T-cell (primary cell): ENCODE measurements around the gene HOXC9. TPM values are rescaled to one million over a fixed set of nuclear protein-coding genes. Genes with fewer than 3 reads are reported as not detected.

Experiments
- ATAC-seq, 4 experiments: fragments of 200-7000 bp in 3 of 4; fragments of 150-1000 bp in 1 of 4; cut with Tn5 transposase; replicated peaks in 1 of 4; 1 replicate in 3 of 4; 2 replicates in 1 of 4; pipeline ENCODE4 v1.10.0; 2021; ENCODE audit warnings: moderate library complexity in 3 of 4, mild to moderate bottlenecking in 2 of 4, moderate number of reproducible peaks in 1 of 4
- CTCF ChIA-PET, 2 donors: fragments of 300-600 bp; sonication (Branson Sonifier 250); formaldehyde crosslinking; loops; one replicate each; lab custom pipeline; 2022; ENCODE audit warnings: antibody characterized with exemption in 2 of 2; lab: Charles Lee
- POLR2A ChIA-PET, 2 donors: fragments of 300-600 bp; sonication (Branson Sonifier 250); formaldehyde crosslinking; loops; one replicate each; lab custom pipeline; 2022; ENCODE audit warnings: antibody characterized with exemption in 2 of 2; lab: Charles Lee
- DNase-seq, 35 experiments: peaks; one replicate each; pipeline versions ENCODE4 v3.0.0 to v3.0.0-alpha.2; 2013 to 2023
- H3K27ac ChIP-seq: one replicate; pipeline ENCODE4 v1.5.1; 2013; ENCODE audit warnings: low read length
- H3K27me3 ChIP-seq, 2 experiments: replicated peaks in 1 of 2; 1 replicate in 1 of 2; 2 replicates in 1 of 2; pipeline versions ENCODE4 v1.6.1 to v1.7.0; 2013; ENCODE audit warnings: low read length in 1 of 2, mixed read lengths in 1 of 2; ENCODE audit not compliant: control insufficient read depth in 2 of 2, insufficient read depth in 2 of 2; ENCODE audit errors: extremely low read depth in 1 of 2
- H3K36me3 ChIP-seq, 2 donors: 1 replicate in 1 of 2; 2 replicates in 1 of 2; pipeline versions ENCODE4 v1.6.1 to v1.7.0; 2013; ENCODE audit warnings: low read length in 1 of 2; ENCODE audit not compliant: control insufficient read depth in 2 of 2, insufficient read depth in 1 of 2; ENCODE audit errors: extremely low read depth in 1 of 2
- H3K4me1 ChIP-seq, 2 experiments: 1 replicate in 1 of 2; 2 replicates in 1 of 2; pipeline versions ENCODE4 v1.6.1 to v1.7.0; 2013; ENCODE audit warnings: low read length in 2 of 2, mixed read lengths in 1 of 2; ENCODE audit not compliant: insufficient read depth in 2 of 2, control insufficient read depth in 1 of 2; ENCODE audit errors: extremely low read depth in 1 of 2
- H3K4me3 ChIP-seq, 2 donors: 1 replicate in 1 of 2; 2 replicates in 1 of 2; pipeline versions ENCODE4 v1.5.1 to v1.7.0; 2013; ENCODE audit warnings: mild to moderate bottlenecking in 2 of 2, low read length in 1 of 2, moderate library complexity in 1 of 2; ENCODE audit not compliant: control insufficient read depth in 1 of 2; ENCODE audit errors: extremely low read depth in 1 of 2
- H3K9me3 ChIP-seq: 2 replicates; pipeline ENCODE4 v1.7.0; 2013
- H3K27ac Mint-ChIP-seq, 2 donors: one replicate each; pipeline ENCODE4 v1.8.0; 2020 to 2021; ENCODE audit warnings: mild to moderate bottlenecking in 2 of 2, mixed read lengths in 2 of 2
- H3K27me3 Mint-ChIP-seq, 2 donors: one replicate each; pipeline ENCODE4 v1.8.0; 2021 to 2022; ENCODE audit warnings: mixed read lengths in 2 of 2
- H3K36me3 Mint-ChIP-seq: one replicate; pipeline ENCODE4 v1.8.0; 2021; ENCODE audit warnings: mixed read lengths
- H3K4me1 Mint-ChIP-seq, 3 donors: one replicate each; pipeline ENCODE4 v1.8.0; 2020 to 2022; ENCODE audit warnings: mixed read lengths in 3 of 3, mild to moderate bottlenecking in 1 of 3
- H3K4me3 Mint-ChIP-seq, 3 donors: one replicate each; pipeline ENCODE4 v1.8.0; 2020 to 2022; ENCODE audit warnings: mild to moderate bottlenecking in 3 of 3, mixed read lengths in 3 of 3, moderate library complexity in 3 of 3
- H3K9me3 Mint-ChIP-seq, 3 donors: one replicate each; pipeline ENCODE4 v1.8.0; 2020 to 2022; ENCODE audit warnings: mixed read lengths in 3 of 3
- WGBS: methylation state at CpG from one replicate; pipeline ENCODE4 v1.1.5; 2013; ENCODE audit warnings: missing lambda C conversion rate; ENCODE audit not compliant: insufficient coverage; 5-methylcytosine and 5-hydroxymethylcytosine counted together
- total RNA-seq, 35 experiments: library from RNA in 6 of 35; stranded (reverse) in 6 of 35; fragments of 120-200 nt in 1 of 35; gene quantifications; one replicate each; pipeline versions ENCODE4 v1.2.1 to v1.2.4 and lab custom pipeline; 2013 to 2026

The HOXC9 gene
- total RNA-seq, 5 donors from 2014 or later (not counting 1 experiment from before 2014, with no cell fraction given), result not detected

GRCh38 chr12:53994264-53995001 is 5.5 kb upstream of the HOXC9 start:
- no peaks in the 10 kb centered on the region for H3K36me3 Mint-ChIP-seq
- POLR2A ChIA-PET, result no interaction called here
- Histone ChIP-seq H3K36me3 (no peaks in the 10 kb centered on the region), H3K27me3 (peaks cover 26 to 97% of the 10 kb centered on the region in 2 experiments), H3K4me3 (peak overlapping the region in 1 of 2 donors; percentile 63), H3K27ac (no peak overlapping the region), H3K9me3 (no peaks in the 10 kb centered on the region), H3K4me1 (peaks cover 7 to 54% of the 10 kb centered on the region in 2 experiments)
- ATAC-seq (peak in 2 of 4 experiments; percentile 9 to 13), DNase-seq (no peak)
- peak overlapping the region; percentile 61 to 88 (median 76) for H3K4me3 Mint-ChIP-seq
- H3K9me3 Mint-ChIP-seq, result no peaks in the 10 kb centered on the region
- WGBS, result 9% methylated on average over 40 of the region's 60 CpGs
- peak overlapping the region in 1 of 2 donors; percentile 84 for H3K27ac Mint-ChIP-seq
- H3K27me3 Mint-ChIP-seq, result peaks cover 87 to 91% of the 10 kb centered on the region in 2 donors
- peaks cover 39 to 51% (median 50%) of the 10 kb centered on the region in 3 donors for H3K4me1 Mint-ChIP-seq
- CTCF ChIA-PET, result interaction anchor here in 1 of 2 donors (0.7 kb wide), 1 partner anchor 219 kb away, joined by 3 read pairs; no protein-coding TSS in a partner anchor

- CTCF ChIA-PET, result no interaction called here
- peaks cover 7 to 55% of the 10 kb centered on the region in 2 experiments for H3K4me1 ChIP-seq
- peak; percentile 31 to 43 (median 36) for ATAC-seq
- Mint-ChIP-seq H3K9me3 (no peaks in the 10 kb centered on the region), H3K4me1 (peaks cover 36 to 49% (median 45%) of the 10 kb centered on the region in 3 donors), H3K4me3 (peak overlapping the region; percentile 61 to 88 (median 76)), H3K27me3 (peaks cover 83 to 91% of the 10 kb centered on the region in 2 donors), H3K27ac (peak overlapping the region in 1 of 2 donors; percentile 4), H3K36me3 (no peaks in the 10 kb centered on the region)
- 6% methylated on average over 17 of the region's 17 CpGs for WGBS
- H3K4me3 ChIP-seq, result peak overlapping the region; percentile 54 to 63
- H3K9me3 ChIP-seq, result no peaks in the 10 kb centered on the region
- POLR2A ChIA-PET, result no interaction called here
- H3K27ac ChIP-seq, result no peak overlapping the region
- no peaks in the 10 kb centered on the region for H3K36me3 ChIP-seq
- peak in 2 of 35 experiments; percentile 22 for DNase-seq
- peaks cover 22 to 98% of the 10 kb centered on the region in 2 experiments for H3K27me3 ChIP-seq
Observed at GRCh38 chr12:53995002-53995377, 5.0 kb upstream of the HOXC9 start.

GRCh38 chr12:53995378-53996239 is 4.4 kb upstream of the HOXC9 start:
- 4% methylated on average over 46 of the region's 48 CpGs for WGBS
- Mint-ChIP-seq H3K4me3 (peak overlapping the region; percentile 74 to 88 (median 76)), H3K27me3 (peaks cover 77 to 91% of the 10 kb centered on the region in 2 donors), H3K36me3 (no peaks in the 10 kb centered on the region), H3K9me3 (no peaks in the 10 kb centered on the region), H3K27ac (no peak overlapping the region), H3K4me1 (peaks cover 32 to 46% (median 39%) of the 10 kb centered on the region in 3 donors)
- DNase-seq (peak in 1 of 35 experiments; percentile 51), ATAC-seq (peak; percentile 19 to 55 (median 28))
- peaks cover 19 to 98% of the 10 kb centered on the region in 2 experiments for H3K27me3 ChIP-seq
- H3K36me3 ChIP-seq, result no peaks in the 10 kb centered on the region
- no peak overlapping the region for H3K27ac ChIP-seq
- no peaks in the 10 kb centered on the region for H3K9me3 ChIP-seq
- CTCF ChIA-PET, result no interaction called here
- H3K4me1 ChIP-seq, result peaks cover 10 to 58% of the 10 kb centered on the region in 2 experiments
- H3K4me3 ChIP-seq, result peak overlapping the region; percentile 54 to 60
- POLR2A ChIA-PET, result no interaction called here

- ATAC-seq (peak in 2 of 4 experiments; percentile 14 to 15), DNase-seq (no peak)
- Histone ChIP-seq H3K9me3 (no peaks in the 10 kb centered on the region), H3K27me3 (peaks cover 17 to 98% of the 10 kb centered on the region in 2 experiments), H3K27ac (no peak overlapping the region), H3K36me3 (no peaks in the 10 kb centered on the region), H3K4me1 (peaks cover 10 to 56% of the 10 kb centered on the region in 2 experiments), H3K4me3 (peak overlapping the region; percentile 54 to 60)
- H3K27me3 Mint-ChIP-seq, result peaks cover 76 to 91% of the 10 kb centered on the region in 2 donors
- ChIA-PET POLR2A (no interaction called here), CTCF (interaction anchor here in 1 of 2 donors (0.5 to 1.7 kb wide), 2 partner anchors 8 to 20 kb away, joined by 3 to 8 read pairs; no protein-coding TSS in a partner anchor)
- WGBS, result 23% methylated on average over 10 of the region's 29 CpGs
- no peak overlapping the region for H3K27ac Mint-ChIP-seq
- H3K36me3 Mint-ChIP-seq, result no peaks in the 10 kb centered on the region
- H3K9me3 Mint-ChIP-seq, result no peaks in the 10 kb centered on the region
- peaks cover 32 to 43% (median 35%) of the 10 kb centered on the region in 3 donors for H3K4me1 Mint-ChIP-seq
- H3K4me3 Mint-ChIP-seq, result peak overlapping the region; percentile 74 to 88 (median 76)
Observed at GRCh38 chr12:53996240-53997203, 3.4 kb upstream of the HOXC9 start.

- Histone ChIP-seq H3K4me1 (peaks cover 10 to 56% of the 10 kb centered on the region in 2 experiments), H3K9me3 (no peaks in the 10 kb centered on the region), H3K27me3 (peaks cover 11 to 98% of the 10 kb centered on the region in 2 experiments), H3K27ac (no peak overlapping the region), H3K4me3 (no peak overlapping the region), H3K36me3 (no peaks in the 10 kb centered on the region)
- no peak overlapping the region for H3K27ac Mint-ChIP-seq
- WGBS, result 10% methylated on average over 29 of the region's 35 CpGs
- peaks cover 32 to 44% (median 35%) of the 10 kb centered on the region in 3 donors for H3K4me1 Mint-ChIP-seq
- peaks cover 76 to 91% of the 10 kb centered on the region in 2 donors for H3K27me3 Mint-ChIP-seq
- H3K36me3 Mint-ChIP-seq, result no peaks in the 10 kb centered on the region
- H3K4me3 Mint-ChIP-seq, result peak overlapping the region in 2 of 3 donors; percentile 51 to 88
- ChIA-PET CTCF (interaction anchor here (0.5 to 1.7 kb wide), 3 partner anchors 9 to 217 kb away, joined by 3 to 8 read pairs (median 3); no protein-coding TSS in a partner anchor), POLR2A (interaction anchor here in 1 of 2 donors (0.7 kb wide), 1 partner anchor 205 kb away, joined by 5 read pairs; no protein-coding TSS in a partner anchor)
- no peak for ATAC-seq
- no peaks in the 10 kb centered on the region for H3K9me3 Mint-ChIP-seq
- DNase-seq, result no peak
Observed at GRCh38 chr12:53997204-53998109, 2.5 kb upstream of the HOXC9 start.
